Endometrial microvascular endothelial cells (primary cell): ENCODE data around the gene P4HB. TPM values are rescaled to one million over a fixed set of nuclear protein-coding genes. Genes with fewer than 3 reads are reported as not detected.

ENCODE experiments used
- in situ Hi-C: cut with HindIII; loops from 2 replicates; pipeline ENCODE4 v1.10.0; 2017; ENCODE audit warnings: low sequenced_read_pairs, low pct_unique_long_range_greater_than_20kb; ENCODE audit errors: inconsistent ontology term
- total RNA-seq: library from RNA; depleted of rRNA; stranded (reverse); fragments of >200 nt; gene quantifications from one replicate; pipeline ENCODE4 v1.2.3, GENCODE V29; 2015; ENCODE audit errors: inconsistent ontology term

P4HB gene
- total RNA-seq = 1,412 TPM

DNA sequence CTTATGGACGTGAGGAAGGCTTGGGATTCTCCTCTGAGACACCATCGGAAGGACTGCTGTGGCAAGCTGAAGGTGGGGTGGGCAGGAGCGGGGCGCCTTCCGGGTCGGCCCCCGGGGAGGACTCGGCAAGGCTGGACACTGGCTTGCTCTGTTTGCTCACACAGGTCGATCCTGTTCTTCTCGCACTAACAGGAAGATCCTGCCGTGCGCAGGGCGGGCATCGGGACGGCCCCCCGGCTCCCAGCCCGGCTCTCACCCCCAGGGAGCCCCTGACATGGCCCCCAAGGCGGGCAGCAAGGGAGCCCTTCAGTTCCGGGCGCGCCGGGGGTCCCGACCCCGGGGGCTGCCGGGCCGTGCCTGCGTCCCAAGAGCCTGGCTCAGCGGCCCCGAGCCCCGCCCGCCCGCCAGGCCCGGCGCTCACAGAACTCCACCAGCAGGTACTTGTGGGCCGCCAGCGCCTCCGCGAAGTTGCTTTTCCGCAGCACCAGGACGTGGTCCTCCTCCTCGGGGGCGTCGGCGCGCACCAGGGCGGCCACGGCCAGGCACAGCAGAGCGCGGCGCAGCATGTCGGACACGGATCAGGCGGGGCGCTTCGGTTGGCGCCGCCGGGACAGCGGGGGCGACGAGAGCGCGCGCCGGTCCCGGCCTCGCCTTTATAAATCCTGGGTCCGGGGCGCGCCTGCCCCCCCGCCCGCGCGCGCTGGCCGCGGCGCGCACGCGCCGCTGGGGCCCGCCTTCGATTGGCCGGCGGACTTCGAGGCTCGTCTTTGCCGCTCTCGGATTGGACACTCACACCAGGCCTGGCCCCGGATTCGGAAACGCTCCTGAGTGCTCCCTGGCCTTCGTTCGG, at the start of gene P4HB:
Gene P4HB, minus strand, starts transcription at position 630 of the 850 bp plus-strand sequence. Its CDS starts 64 bp downstream, at position 566.
- in situ Hi-C loops = no loop called here

DNA sequence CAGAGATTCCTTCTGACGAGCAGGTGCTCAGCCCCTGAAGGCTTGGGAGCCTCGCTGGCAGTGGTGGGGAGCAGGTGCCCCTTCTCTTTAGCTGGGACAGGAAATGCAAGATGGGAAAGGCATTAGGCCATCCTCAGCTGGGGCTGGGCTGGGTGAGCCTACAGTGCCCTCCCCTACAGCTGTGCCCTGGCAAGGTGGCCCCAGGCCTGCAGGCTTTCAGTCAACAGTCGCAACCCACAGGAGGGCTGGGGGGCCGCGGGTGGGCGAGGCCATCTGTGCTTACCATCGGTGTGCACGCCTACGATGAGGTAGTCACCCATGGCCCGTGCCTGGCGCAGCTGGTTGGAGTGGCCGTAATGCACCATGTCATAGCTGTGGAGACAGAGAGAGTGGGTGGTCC, 48.9 kb upstream of the P4HB start:
- in situ Hi-C loops = no loop called here

DNA sequence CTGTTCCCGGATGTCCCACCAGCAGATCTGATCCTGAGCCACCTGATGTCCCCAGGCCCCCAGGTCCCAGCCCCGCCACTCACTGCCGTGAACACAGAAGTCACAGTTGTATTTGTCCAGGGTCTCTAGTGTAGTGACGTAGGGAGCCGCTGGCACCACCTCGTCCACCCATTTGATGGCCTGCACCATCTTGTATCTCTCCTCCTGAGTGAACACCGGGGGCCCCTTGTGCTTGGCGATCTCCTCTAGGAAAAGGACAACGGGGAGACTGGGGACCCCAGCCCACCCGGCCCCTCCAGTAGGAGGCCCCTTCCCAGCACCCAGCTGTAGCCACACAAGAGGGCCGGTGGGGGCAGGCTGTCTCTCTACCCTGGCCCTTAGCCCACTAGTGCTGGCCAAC, 48.5 kb upstream of the P4HB start:
- in situ Hi-C loops = no loop called here

DNA sequence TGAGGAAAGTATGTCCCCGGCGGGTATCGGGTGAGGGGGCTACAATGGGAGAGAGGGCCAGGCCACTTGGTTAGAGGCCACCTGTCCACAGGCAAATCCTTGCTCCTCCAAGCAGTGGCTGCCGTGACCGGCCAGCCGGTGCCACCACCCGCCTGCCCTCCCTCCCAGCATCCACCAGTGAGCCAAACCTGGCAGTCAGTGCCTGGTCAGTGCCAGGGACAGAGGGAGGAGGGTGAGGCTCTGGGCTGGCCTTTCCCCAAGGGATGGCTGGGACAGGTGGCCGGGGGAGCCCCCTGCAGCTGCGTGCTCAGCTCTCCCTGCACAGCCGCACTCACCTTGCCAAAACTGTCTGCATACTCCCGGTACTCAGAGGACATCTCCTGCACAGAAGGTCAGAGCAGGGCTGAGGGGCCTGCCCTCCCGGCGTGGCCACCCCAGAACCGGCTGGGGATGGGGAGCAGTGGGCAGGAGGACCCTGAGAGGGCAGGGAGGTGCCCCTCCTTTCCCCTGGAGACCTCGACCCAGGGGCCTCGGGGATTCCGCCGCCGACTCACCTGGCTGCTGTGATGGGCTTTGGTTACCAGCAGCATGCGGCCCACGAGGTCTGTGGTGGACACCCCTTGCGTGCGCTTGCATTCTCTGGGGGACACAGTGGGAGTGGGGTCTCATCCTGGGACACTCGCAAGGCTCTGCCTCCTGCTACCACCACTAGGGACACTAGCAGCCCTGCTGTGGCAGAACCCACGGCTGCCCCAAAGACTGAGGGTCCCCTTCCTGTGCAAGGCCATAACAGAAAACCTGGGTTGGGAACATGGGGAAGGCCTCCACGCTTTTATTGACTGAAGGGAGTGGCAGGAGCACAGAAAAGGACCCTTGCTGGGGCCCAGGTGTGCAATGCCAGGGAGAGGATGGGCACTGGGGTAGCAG, 47.1 kb upstream of the P4HB start:
- in situ Hi-C loops = no loop called here

DNA sequence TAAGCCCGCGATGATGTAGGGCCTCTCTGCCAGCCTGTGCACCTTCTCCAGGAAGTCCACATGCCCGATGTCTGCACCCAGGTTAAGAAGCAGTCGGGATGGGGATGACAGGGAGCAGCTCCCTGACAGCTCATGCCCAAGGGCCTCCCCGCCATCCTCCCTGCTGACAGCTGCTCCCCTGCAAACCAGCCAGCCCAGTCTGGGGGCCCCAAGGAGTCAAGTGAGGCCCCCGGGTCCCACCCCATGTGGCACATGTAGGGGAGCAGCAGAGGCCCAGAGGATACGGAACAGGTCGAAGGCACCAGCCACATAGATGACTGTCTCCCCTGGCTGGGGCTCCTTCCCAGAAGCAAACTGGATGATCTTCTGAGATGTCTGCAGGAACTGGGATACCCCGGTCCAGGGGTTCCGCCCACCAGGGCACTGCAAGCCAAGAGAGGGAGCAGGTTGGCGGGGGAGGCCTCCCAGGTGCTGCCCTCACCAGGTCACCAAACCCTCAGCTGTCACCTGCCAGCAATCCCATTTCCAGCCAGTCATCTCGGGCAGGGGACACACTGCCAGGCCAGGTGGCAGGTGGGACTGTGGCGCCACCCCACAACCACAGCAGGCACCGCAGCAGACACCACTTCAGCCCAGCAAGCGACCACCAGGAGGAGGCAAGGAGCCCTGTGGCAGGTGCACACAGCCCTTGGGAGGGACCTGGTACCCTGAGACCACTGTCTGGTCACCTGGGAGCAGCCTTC, 46.3 kb upstream of the P4HB start:
- in situ Hi-C loops = no loop called here

DNA sequence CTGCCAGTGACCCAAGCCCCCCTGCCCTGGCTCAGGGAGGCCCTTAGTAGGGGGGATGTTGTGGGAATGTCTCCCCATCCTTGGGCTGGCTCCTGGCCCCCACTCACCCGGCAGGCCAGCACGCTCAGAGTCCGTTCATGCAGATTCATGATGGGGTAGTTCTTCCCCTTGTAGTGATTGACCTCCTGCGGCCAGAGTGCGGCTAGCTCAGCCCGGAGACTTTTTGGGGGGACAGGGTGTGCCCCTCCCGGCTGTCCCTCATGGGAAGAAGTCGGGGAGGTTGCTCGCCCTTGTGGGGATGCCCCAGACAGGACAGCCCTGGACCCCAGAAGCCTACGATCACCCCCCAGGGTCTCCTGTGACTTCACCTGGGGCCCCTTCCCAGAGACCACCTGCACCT, 45.7 kb upstream of the P4HB start:
- in situ Hi-C loops = no loop called here

DNA sequence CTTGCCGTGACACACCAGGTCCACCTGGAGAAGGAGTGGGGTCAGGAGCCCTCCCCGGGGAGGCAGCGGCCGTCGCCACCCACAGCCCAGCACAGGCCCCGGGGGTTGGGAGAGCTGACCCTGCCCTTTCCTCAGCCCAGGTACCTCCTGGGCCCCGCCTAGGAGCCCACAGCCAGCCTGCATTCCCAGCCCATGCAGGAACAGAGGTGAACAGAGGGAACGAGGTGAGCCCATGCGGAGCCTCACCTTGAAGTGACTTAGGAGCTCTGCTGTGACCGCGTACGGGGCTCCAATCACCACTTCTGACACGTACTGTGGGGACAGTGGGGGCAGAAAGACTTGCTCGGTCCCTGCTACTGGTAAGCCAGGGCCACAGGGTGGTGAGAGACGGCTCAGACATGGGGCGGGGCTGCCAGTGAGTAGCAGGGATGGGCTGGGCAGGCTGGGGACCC, 45.1 kb upstream of the P4HB start:
- in situ Hi-C loops = no loop called here

DNA sequence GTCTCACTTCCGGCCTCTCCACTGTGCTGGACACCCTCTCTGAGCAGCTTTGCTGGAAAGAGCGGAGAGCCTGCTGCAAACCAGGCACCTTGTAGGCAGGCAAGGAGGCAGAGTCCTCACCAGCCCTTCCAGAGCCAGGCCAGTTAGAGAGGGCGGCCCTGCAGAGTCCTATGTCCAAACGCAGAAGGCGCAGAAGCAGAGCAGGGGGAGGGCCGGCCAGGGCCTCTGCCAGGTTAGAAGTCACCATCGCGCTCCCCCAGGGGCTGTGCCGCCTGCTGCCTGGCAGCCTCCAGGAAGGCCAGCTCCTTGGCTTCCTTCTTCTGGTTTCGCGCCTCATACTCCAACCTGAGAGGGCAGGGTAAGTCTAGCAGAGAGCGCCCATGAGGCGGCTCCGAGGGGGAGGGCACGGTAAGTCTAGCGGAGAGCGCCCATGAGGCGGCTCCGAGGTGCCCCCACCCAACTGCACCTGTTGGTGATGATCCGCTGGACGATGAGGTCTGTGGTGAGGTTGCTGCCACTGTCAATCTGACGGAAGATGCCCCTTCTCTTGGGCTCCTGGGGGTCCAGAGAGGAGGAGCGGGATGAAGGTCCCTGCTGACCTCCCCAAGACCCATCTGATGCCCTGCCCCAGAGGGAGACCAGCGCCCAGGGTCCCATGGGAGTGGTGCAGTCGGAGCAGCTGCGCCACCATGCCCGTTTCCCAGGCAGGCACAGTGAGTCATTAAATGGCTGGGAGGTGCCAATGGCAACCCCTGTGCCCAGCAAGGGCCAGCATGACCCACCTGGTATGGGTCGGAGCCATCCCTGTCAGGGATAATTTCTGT, 44.5 kb upstream of the P4HB start:
- in situ Hi-C loops = no loop called here

DNA sequence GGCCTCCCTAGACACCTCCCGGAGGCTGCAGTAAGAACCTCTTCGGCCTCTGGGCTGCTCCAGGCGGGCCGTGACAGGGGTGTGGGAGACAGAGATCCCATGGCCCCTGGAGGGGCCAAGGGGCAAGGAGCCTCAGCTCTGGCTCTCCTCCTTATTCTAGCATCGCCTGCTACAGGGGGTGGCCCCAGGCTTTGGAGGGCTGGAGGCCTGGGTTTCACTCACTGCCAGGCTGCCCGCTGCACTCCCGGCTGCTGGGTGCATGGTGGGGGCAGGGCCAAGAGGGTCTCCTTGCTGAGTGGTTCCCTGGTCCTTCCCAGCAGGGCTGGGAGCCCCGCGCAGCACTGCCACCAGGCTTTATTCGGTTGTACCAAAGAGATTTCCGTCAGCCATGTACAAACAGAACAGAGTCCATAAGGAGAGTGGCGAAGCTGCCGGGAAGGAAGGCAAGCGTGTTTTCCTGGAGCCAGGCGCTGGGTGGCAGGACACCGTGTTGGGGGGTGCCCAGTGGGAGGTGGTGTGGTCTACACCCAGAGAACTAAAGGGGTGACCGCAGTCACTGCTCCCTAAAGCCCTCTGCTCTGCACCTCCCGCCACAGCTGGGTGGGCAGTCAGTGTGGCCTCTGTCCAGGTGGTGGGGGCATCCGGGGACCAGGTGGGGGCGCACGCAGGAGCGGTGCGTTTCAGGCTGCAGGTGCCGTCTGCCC, 43.7 kb upstream of the P4HB start:
- in situ Hi-C loops = no loop called here

DNA sequence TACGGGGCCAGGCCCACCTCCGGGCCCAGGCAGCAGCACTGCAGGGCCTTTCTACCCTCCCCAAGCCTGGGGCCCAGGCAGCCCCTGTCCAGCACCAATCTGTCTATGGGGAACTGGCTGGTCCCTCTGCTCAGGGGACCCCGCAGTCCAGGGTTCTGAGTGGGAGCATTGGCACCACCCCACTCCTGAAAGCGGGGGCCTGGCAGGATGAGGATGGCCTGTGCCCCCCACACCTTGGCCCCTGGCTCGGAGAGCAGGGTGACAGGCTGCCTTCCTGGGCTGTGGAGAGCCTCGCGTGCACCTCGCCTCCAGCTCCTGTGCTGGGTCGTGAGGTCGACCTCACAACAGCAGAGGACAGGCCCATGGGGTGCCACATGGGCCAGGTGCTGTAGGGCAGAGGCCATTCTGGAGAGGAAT, 43.1 kb upstream of the P4HB start:
- in situ Hi-C loops = no loop called here

DNA sequence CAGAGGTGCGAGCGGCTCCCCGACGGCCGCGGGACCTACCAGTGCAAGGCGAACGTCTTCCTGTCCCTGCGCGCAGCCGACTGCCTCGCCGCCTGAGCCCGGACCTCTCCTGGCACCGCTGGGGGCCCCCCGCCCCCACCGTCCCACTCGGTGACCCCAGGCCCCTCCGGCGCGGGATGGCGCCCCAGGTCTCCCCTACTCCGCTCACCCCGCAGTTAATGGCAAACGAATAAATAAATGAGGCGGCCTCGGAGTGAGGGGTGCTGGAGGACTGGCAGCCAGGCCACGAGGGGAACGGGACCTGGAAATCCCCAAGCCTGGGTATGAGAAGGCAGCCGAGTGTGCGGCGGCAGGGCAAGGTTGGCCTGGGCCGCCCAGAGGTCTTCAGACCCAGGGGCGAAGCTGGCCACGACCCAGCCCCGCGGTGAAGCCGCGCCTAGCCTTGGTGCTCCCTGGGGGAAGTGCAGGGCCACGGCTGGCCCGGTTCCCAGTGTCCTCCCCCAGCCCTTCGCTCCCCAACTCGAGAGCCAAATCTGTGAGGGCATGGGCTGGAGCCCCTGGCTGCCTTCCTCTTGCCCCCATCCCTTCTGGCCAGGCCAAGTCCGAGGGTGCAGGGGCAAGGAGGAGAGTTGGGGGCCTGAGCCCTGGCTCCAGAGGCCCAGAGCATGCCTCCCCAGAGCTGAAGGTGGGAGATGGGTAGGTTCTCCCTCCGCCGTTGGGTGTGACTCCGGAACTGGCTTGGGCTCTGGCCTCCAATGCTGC, 42.5 kb upstream of the P4HB start:
- in situ Hi-C loops = no loop called here

DNA sequence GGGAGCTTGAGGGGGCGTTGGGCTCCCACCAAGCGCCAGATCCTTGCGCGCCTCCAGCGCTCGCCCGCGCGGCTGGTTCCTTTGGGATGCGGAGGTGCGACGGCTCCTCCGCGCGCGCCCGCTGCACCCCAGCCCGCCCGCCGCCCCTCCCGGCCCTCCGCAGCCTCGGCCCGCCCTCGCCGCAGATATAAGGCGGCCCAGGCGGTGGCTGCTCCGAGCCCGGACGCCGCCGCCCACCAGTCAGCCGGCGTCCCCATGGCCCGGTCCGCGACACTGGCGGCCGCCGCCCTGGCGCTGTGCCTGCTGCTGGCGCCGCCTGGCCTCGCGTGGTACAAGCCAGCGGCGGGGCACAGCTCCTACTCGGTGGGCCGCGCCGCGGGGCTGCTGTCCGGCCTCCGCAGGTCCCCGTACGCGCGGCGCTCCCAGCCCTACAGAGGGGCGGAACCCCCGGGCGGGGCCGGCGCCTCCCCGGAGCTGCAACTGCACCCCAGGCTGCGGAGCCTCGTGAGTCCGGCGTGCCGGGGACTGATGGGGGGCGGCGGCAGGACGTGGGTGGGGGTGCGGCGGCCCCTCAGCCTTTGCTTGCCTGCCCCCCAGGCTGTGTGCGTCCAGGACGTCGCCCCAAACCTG, 41.8 kb upstream of the P4HB start, which contains the start of gene NPB:
Gene NPB, plus strand, starts transcription at position 216 of the 630 bp plus-strand sequence. Its CDS starts 40 bp downstream, at position 256.
- in situ Hi-C loops = no loop called here

DNA sequence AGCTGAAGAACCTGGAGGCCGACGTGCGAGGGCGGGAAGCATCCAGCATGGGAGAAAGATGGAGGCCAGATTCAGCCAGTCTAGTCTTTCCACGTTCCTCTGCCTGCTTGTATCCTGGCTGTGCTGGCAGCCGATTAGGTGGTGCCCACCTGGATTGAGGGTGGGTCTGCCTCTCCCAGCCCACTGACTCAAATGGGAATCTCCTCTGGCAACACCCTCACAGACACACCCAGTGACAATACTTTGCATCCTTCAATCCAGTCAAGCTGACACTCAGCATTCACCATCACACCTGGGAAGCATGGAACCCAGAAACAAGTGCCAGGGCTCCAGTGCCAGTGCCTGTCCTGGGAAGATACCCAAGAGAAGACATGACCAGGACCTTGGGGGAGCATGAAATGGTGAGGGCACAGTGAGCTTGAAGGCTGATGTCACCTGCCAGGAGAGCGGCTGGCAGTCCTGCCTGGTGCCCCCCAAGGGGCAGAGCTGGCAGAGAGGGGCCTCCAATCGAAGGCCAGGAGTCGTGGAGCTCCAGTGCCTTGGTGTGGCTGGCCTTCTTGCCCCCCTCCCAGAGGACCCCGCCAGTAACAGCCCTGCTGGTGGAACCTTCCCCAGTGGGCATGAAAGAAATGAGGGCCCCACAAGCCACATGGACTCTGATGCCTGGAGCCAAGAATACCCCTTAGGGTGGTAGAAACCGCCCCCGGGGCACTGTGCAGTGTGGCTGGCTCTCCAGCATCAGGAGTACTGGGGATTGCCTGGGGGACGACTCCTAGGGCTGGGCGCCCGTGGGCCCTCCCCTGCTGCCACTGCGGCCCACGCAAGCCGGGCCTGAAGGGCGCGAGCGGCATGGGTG, 41.1 kb upstream of the P4HB start:
- in situ Hi-C loops = no loop called here

DNA sequence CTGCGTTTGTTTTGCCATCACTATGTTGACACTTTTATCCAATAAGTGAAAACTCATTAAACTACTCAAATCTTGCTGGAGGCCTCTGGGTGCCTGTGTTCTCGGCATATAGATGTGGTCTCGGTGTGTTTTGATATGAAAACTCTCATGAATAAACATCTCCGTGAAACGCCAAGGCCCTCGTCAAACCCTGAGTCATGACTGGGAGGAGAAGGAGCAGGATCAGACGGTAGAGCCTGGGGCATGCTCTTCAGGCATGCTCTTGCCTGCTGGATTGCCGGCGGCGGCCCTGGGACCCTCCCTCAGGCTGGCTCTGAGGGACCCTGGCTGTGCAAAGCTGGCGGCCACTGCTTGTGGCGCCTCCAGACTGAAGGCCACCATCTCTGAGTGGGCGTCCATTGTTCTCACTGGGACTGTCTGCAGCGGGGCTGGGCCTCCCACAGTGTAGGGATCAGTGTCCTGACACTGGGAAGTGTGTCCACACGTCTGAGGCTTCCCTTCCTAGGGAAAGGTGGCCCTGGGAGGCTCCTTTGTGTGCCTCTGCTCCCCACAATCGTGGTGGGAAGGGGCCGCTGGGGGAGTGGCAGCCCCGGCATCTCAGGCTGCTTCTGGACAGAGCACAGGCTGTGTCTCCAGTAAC, 40.0 kb upstream of the P4HB start:
- in situ Hi-C loops = no loop called here

DNA sequence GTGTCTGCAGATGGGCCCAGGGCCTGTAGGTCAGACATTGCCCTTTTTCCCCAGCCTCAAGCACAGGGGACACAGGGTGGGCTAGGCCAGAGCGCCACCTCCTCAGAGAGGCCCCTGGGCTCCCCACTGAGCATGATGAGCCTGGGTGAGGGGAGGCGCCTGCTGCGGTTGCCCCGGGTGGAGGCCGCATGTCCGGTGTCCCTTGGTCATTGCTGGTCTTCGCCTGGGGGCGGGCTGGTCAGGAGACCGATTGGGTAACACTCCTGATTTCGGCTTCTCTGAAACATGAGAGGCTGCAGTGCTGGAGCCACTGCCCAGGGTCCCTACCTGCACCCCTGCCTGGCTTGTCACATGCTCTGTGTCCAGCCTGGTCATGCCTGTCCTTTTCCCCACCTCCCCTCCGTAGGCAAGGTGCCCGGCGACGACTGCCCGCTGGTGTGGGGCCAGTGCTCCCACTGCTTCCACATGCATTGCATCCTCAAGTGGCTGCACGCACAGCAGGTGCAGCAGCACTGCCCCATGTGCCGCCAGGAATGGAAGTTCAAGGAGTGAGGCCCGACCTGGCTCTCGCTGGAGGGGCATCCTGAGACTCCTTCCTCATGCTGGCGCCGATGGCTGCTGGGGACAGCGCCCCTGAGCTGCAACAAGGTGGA, 39.3 kb upstream of the P4HB start:
- in situ Hi-C loops = no loop called here
